DOHH2 (cell line): ENCODE data around the gene MYL4.

Source experiments
- H3F3A ChIP-seq: fragments of 200-600 bp; sonication (generic), shearing (Covaris generic); 2 replicates; pipeline ENCODE4 v1.6.0; 2016; ENCODE audit warnings: antibody characterized with exemption, mild to moderate bottlenecking; ENCODE audit not compliant: control insufficient read depth, insufficient read depth
- H3K27ac ChIP-seq: fragments of 200-600 bp; sonication (generic); 2 replicates; pipeline ENCODE4 v1.5.1; 2014; ENCODE audit warnings: low read depth, mild to moderate bottlenecking, low read length, moderate library complexity
- H3K27me3 ChIP-seq: fragments of 200-600 bp; sonication (generic); 2 replicates; pipeline ENCODE4 v1.6.1; 2014; ENCODE audit warnings: mild to moderate bottlenecking, low read length, mixed read lengths; ENCODE audit not compliant: control insufficient read depth
- H3K36me3 ChIP-seq: fragments of 200-600 bp; sonication (generic); 2 replicates; pipeline ENCODE4 v1.6.1; 2014; ENCODE audit warnings: mild to moderate bottlenecking, low read length, moderate library complexity, mixed read lengths; ENCODE audit not compliant: control insufficient read depth
- H3K4me1 ChIP-seq: fragments of 200-600 bp; sonication (generic); 2 replicates; pipeline ENCODE4 v1.6.1; 2014; ENCODE audit warnings: mild to moderate bottlenecking, low read length, mixed read lengths; ENCODE audit not compliant: control insufficient read depth
- H3K4me2 ChIP-seq: fragments of 200-600 bp; sonication (generic); 2 replicates; pipeline ENCODE4 v1.6.0; 2014; ENCODE audit warnings: mild to moderate bottlenecking, low read length, moderate library complexity
- H3K4me3 ChIP-seq: fragments of 200-600 bp; sonication (generic); 2 replicates; pipeline ENCODE4 v1.5.1; 2014; ENCODE audit warnings: mild to moderate bottlenecking, low read length, mixed read lengths
- H3K79me2 ChIP-seq: fragments of 200-600 bp; sonication (generic); 2 replicates; pipeline ENCODE4 v1.6.1; 2014; ENCODE audit warnings: mild to moderate bottlenecking, low read length, mixed read lengths; ENCODE audit not compliant: control insufficient read depth
- H3K9me2 ChIP-seq: fragments of 200-600 bp; sonication (generic); replicated peaks from 2 replicates; pipeline ENCODE4 v1.6.1; 2014; ENCODE audit warnings: mild to moderate bottlenecking, low read length, mixed read lengths; ENCODE audit not compliant: control insufficient read depth
- H3K9me3 ChIP-seq: fragments of 200-600 bp; sonication (generic); 2 replicates; pipeline ENCODE4 v1.6.1; 2014; ENCODE audit warnings: antibody characterized with exemption, low read length, mixed read lengths; ENCODE audit not compliant: control insufficient read depth, insufficient read depth
- H4K20me1 ChIP-seq: fragments of 200-600 bp; sonication (generic); 2 replicates; pipeline ENCODE4 v1.6.0; 2014; ENCODE audit warnings: low read depth, mild to moderate bottlenecking, antibody characterized with exemption, low read length, moderate library complexity; ENCODE audit not compliant: control insufficient read depth, insufficient read depth
- CTCF ChIP-seq: fragments of 200-600 bp; sonication (generic); IDR thresholded peaks from one replicate; pipeline ENCODE4 v1.5.1; 2014; ENCODE audit warnings: antibody characterized with exemption, mild to moderate bottlenecking, low read depth, low read length; ENCODE audit not compliant: poor library complexity, severe bottlenecking
- EZH2phosphoT487 ChIP-seq: fragments of 200-600 bp; sonication (generic); IDR thresholded peaks from 2 replicates; pipeline ENCODE4 v1.6.1; 2017; ENCODE audit warnings: borderline replicate concordance, mild to moderate bottlenecking, antibody characterized with exemption, low read length, moderate library complexity, mixed read lengths

The MYL4 gene

GRCh38 chr17:47209499-47209898, 351 bp downstream of the MYL4 start:
- H3K36me3 ChIP-seq = peaks cover 3% of the 10 kb centered on the region; the same call in 1 of the 2 replicates
- H3K9me2 ChIP-seq = no peaks in the 10 kb centered on the region
- no peak overlapping the region for H3K4me3 ChIP-seq
- H3K4me1 ChIP-seq = peaks cover 60% of the 10 kb centered on the region
- peaks cover 22% of the 10 kb centered on the region; the same call in 1 of the 2 replicates for H3F3A ChIP-seq
- no peaks in the 10 kb centered on the region for H3K9me3 ChIP-seq
- H3K4me2 ChIP-seq = no peak overlapping the region
- H4K20me1 ChIP-seq = no peaks in the 10 kb centered on the region
- no peak for TF ChIP-seq EZH2phosphoT487
- TF ChIP-seq CTCF = no peak
- no peaks in the 10 kb centered on the region for H3K27me3 ChIP-seq
- H3K27ac ChIP-seq = no peak overlapping the region
- H3K79me2 ChIP-seq = no peaks in the 10 kb centered on the region

- H3K36me3 ChIP-seq = peaks cover 2% of the 10 kb centered on the region; the same call in 1 of the 2 replicates
- TF ChIP-seq CTCF (no peak), EZH2phosphoT487 (no peak)
- H3K4me2 ChIP-seq = no peak overlapping the region
- peaks cover 22% of the 10 kb centered on the region; the same call in 1 of the 2 replicates for H3F3A ChIP-seq
- peaks cover 54% of the 10 kb centered on the region for H3K4me1 ChIP-seq
- H3K79me2 ChIP-seq = no peaks in the 10 kb centered on the region
- H3K9me2 ChIP-seq = no peaks in the 10 kb centered on the region
- H3K4me3 ChIP-seq = no peak overlapping the region
- no peaks in the 10 kb centered on the region for H4K20me1 ChIP-seq
- H3K27me3 ChIP-seq = no peaks in the 10 kb centered on the region
- H3K9me3 ChIP-seq = no peaks in the 10 kb centered on the region
- H3K27ac ChIP-seq = no peak overlapping the region
Observed at GRCh38 chr17:47210105-47210504, 957 bp downstream of the MYL4 start.

GRCh38 chr17:47210779-47211178, 1.6 kb downstream of the MYL4 start:
- Histone ChIP-seq H3K4me3 (no peak overlapping the region), H3K9me3 (no peaks in the 10 kb centered on the region), H4K20me1 (no peaks in the 10 kb centered on the region), H3K36me3 (no peaks in the 10 kb centered on the region), H3K9me2 (no peaks in the 10 kb centered on the region), H3K4me2 (no peak overlapping the region), H3K27me3 (no peaks in the 10 kb centered on the region), H3K4me1 (peaks cover 47% of the 10 kb centered on the region), H3F3A (peaks cover 22% of the 10 kb centered on the region; the same call in 1 of the 2 replicates), H3K79me2 (no peaks in the 10 kb centered on the region), H3K27ac (no peak overlapping the region)
- TF ChIP-seq EZH2phosphoT487 (no peak), CTCF (no peak)
